GM18499 (cell line): ENCODE results near the gene PPP1R12C.

Source experiments
- ATAC-seq: cut with Tn5 transposase; IDR thresholded peaks from one replicate; pipeline ENCODE4 v1.9.1; 2021; ENCODE audit warnings: moderate number of reproducible peaks; ENCODE audit not compliant: insufficient read depth, unreplicated experiment

The PPP1R12C gene

GRCh38 chr19:55147545-55148251 lies 30.3 kb upstream of the PPP1R12C start:
- no peak for ATAC-seq

- no peak for ATAC-seq
Observed at GRCh38 chr19:55146705-55147273, 29.4 kb upstream of the PPP1R12C start.

- no peak for ATAC-seq
Observed at GRCh38 chr19:55146078-55146704, 28.8 kb upstream of the PPP1R12C start.

GRCh38 chr19:55145232-55145631 lies 27.8 kb upstream of the PPP1R12C start:
- ATAC-seq: no peak

- no peak for ATAC-seq
Observed at GRCh38 chr19:55141696-55142095, 24.3 kb upstream of the PPP1R12C start.

- no peak for ATAC-seq
Observed at GRCh38 chr19:55137915-55138314, 20.5 kb upstream of the PPP1R12C start.

GRCh38 chr19:55136399-55137102 lies 19.1 kb upstream of the PPP1R12C start:
- ATAC-seq: no peak

- ATAC-seq: no peak
Observed at GRCh38 chr19:55134736-55135135, 17.3 kb upstream of the PPP1R12C start.

- no peak for ATAC-seq
Observed at GRCh38 chr19:55133639-55134444, 16.4 kb upstream of the PPP1R12C start.

GRCh38 chr19:55132453-55133129 lies 15.2 kb upstream of the PPP1R12C start:
- ATAC-seq: no peak

- no peak for ATAC-seq
Observed at GRCh38 chr19:55131421-55131820, 14.0 kb upstream of the PPP1R12C start.

GRCh38 chr19:55119053-55119452 lies 1.6 kb upstream of the PPP1R12C start:
- ATAC-seq: no peak

- ATAC-seq: no peak
Observed at GRCh38 chr19:55118401-55118991, 1.1 kb upstream of the PPP1R12C start.

- peak; percentile 58 for ATAC-seq
Observed at GRCh38 chr19:55117663-55118391, 390 bp upstream of the PPP1R12C start.

GRCh38 chr19:55116232-55116858 lies 1.1 kb downstream of the PPP1R12C start:
- no peak for ATAC-seq

- ATAC-seq: no peak
Observed at GRCh38 chr19:55115446-55116065, 1.9 kb downstream of the PPP1R12C start.

- no peak for ATAC-seq
Observed at GRCh38 chr19:55114566-55115145, 2.8 kb downstream of the PPP1R12C start.
